B cell (primary cell): Measurements from ENCODE around the gene CREB3L1.

Source experiments
- EZH2 ChIP-seq: IDR thresholded peaks from 2 replicates; pipeline ENCODE4 v1.6.1; 2012; ENCODE audit warnings: borderline replicate concordance, low read depth, mild to moderate bottlenecking, moderate library complexity, low read length; ENCODE audit not compliant: insufficient read depth, poor library complexity, severe bottlenecking
- TF ChIP-seq, protein P1 (sequence below): fragments of 200-600 bp; IDR thresholded peaks from one replicate; pipeline ENCODE4 v1.8.0; 2022; ENCODE audit warnings: antibody characterized with exemption, mild to moderate bottlenecking

DNA sequence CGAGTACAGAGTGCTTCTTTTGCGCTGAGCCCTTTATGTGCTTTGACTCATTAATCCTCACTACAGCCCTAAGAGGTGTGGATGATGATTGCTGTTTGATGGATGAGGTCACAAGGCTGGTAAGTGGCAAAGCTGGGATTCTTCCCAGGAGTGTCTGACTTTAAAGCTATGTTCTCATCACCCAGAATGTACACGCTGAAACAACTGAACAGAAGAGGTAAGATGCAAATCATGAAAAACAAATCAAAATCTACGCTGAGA is 37.7 kb upstream of the CREB3L1 start:
- TF ChIP-seq, protein P1, sequence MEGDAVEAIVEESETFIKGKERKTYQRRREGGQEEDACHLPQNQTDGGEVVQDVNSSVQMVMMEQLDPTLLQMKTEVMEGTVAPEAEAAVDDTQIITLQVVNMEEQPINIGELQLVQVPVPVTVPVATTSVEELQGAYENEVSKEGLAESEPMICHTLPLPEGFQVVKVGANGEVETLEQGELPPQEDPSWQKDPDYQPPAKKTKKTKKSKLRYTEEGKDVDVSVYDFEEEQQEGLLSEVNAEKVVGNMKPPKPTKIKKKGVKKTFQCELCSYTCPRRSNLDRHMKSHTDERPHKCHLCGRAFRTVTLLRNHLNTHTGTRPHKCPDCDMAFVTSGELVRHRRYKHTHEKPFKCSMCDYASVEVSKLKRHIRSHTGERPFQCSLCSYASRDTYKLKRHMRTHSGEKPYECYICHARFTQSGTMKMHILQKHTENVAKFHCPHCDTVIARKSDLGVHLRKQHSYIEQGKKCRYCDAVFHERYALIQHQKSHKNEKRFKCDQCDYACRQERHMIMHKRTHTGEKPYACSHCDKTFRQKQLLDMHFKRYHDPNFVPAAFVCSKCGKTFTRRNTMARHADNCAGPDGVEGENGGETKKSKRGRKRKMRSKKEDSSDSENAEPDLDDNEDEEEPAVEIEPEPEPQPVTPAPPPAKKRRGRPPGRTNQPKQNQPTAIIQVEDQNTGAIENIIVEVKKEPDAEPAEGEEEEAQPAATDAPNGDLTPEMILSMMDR, result no peak
- TF ChIP-seq EZH2, result no peak
